IPS DF 4.7 (cell line): ENCODE results near the gene SCAP.
"Not testable (repeated sequence)": the region's sequence is repeated elsewhere in the genome, so short reads cannot be mapped to it uniquely, and the experiment has no call there.

Source experiments
- DNase-seq: peaks from one replicate; pipeline ENCODE4 v3.0.0-alpha.2; 2013; ENCODE audit warnings: low spot score; ENCODE audit errors: extremely low read depth

SCAP gene

DNA sequence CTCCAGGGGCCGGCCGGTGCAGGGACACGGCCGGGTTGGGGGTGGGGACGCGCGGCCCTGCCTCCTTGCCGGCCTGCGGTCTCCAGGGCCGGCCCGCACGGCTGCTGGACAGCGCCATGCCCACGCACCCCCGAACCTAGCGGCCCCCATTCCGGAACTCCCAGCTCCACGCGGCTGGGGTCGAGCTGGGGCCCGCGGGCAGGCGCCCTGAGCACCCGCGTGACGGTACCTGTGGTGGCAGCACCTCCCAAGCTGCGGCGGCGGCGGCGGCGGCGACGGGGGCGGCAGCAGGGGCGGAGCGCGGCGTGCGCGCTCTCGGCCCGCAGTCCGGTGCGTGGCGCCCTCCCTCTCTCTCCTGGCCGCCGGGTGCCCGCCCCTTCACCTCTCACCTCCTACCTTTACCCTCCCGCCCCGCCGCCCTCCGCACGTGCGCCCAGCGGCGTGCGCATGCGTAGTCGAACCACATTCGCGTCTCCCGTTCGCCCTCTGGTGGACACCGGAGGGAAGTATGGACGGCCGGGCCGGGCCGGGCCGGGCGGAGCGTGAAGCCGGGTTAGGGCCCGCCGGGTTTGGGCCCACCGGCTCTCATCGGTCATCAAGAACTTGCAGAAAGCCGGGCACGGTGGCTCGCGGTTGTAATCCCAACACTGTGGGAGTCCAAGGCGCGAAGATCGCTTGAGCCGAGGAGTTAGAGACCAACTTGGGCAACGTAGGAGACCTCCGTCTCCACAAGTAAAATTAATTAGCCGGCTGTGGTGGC is at the start of gene SCAP:
SCAP (minus strand) TSS at position 372 of the 760 bp plus-strand sequence. CDS start 32,948 bp downstream, outside the sequence.
- DNase-seq: no peak

DNA sequence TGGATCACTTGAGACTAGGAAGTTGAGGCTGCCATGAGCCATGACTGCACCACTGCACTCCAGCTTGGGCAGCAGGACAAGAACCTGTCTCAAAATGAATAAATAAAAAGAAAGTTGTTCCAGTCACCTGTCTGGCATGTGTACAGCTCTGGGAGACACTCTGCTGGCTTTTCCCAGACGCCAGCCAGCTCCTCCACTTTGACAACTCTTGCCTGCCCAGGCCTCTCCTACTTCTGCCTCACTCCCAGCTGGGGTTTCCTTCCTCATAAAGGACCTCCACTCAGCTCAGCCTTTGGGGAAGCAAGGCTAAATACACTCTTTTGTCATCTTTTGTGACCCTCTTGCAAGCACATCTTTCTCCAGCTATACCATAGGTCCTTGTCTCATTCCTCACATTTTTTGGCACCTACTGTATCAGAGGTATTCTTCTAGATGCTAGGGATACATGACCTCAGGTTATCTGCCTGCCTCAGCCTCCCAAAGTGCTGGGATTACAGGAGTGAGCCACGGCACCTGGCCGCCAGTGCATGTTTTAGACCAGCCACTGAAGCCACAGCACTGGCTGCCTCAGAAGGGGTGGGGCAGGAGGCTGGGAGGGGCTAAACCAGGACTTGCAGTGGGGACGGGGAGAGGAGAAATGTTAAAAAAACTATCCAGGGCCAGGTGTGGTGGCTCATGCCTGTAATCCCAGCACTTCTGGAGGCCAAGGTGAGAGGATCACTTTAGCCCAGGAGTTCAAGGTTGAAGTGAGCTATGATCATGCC is 47.8 kb upstream of the SCAP start:
- DNase-seq: no peak

- DNase-seq: peak; percentile 87
These were observed 46.6 kb upstream of the SCAP start for GRCh38 chr3:47522082-47522987.

GRCh38 chr3:47520756-47521155 is 45.0 kb upstream of the SCAP start:
- DNase-seq: no peak

DNA sequence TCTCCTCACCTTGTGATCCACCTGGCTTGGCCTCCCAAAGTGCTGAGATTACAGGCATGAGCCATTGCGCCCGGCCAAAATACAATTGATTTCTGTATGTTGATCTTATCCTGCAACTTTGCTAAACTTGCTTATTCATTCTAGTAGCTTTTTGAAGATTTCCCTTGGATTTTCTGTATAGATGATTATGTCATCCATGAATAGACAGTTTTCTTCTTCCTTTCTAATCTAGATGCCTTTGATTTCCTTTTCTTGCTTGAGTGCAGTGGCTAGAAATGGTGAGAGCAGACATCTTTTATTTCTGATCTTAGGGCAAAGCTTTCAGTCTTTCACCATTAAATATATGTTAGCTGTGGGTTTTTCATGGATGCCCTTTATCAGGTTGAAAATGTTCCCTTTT is 42.2 kb upstream of the SCAP start:
- no peak for DNase-seq

DNA sequence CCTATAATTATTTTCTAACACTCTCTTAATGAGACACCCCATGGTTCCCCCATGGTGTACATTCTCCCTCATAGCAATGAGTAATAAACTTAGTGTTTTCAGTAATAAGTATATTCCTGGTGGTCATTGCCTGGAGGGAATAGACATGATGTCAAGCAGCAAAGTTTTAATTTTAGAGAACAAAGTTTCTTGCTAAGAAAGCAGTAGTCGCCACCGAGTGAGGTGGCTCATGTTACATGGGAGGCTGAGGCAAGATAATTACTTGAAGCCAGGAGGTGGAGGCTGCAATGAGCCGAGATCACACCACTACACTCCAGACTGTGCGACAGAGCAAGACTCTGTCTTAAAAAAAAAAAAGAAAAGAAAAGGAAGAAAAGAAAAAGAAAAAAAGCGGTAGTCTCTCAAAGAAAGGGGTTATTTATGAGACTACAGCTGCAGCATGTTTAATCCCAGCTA is 40.2 kb upstream of the SCAP start:
- no peak for DNase-seq

GRCh38 chr3:47515100-47515499 is 39.4 kb upstream of the SCAP start:
- DNase-seq: no peak

- peak; percentile 75 for DNase-seq
These were observed 37.6 kb upstream of the SCAP start, which contains the start of gene ELP6 for GRCh38 chr3:47513125-47513929. ELP6 (minus strand) TSS chr3:47513712; CDS start chr3:47513590, 122 bp downstream.

DNA sequence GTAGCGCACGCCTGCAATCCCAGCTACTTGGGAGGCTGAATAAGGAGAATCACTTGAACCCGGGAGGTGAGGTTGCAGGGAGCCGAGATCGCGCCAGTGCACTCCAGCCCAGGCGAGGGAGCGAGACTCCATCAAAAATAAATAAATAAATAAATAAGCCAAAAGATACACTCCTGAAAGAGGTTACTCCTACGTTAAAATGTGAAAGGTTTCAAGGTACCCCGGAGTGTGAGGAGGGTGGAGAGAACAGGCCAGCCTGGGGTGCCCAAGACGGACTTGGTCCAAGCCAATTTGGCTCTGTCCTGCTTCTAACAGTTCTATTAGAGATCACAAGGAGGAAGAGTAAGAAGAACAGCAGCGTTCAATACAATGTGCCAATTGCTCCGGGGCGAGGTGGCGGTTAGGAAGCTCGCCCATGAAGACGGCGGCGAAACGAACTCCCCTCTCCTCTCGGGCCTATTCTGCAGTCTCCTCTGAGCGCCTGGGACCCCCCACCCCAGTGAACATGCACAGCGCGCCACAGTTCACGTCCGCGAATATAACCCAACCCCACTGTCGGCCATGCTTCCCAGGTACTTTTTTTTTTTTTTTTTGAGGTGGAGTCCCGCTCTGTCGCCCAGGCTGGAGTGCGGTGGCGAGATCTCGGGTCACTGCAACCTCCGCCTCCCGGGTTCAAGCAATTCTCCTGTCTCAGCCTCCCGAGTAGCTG is 36.8 kb upstream of the SCAP start:
- no peak for DNase-seq

DNA sequence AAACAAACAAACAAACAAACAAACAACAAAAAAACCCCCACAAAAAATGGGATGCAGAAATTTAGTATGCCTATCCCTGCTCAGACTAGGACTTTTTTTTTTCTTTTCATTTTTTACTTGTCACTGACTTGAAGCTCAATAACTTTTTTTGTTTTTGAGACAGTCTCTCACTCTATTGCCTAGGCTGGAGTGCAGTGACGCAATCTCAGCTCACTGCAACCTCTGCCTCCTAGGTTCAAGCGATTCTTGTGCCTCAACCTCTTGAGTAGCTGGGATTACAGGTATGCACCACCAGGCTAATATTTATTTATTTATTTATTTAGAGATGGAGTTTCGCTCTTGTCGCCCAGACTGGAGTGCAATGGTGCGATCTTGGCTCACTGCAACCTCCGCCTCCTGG is 29.5 kb upstream of the SCAP start:
- not testable (repeated sequence) for DNase-seq

DNA sequence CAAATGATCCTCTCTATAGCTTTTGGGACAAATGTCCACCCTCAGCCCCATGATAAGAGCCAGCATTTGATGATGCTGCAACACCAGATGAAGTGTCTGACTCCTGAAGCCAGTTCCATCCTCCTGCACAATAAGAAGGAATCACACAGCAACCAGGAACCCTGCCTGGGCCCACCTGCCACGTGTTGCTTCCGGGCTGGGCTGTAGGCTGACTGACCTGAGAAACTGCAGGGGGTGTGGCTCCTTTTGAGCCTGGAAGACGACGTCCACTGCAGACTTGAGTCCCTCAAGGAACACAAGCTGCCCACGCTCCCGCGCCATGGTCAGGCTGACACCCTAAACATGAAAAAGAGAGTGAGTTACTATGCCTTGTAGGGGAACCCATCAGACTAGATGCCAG is 28.4 kb upstream of the SCAP start:
- DNase-seq: no peak

DNA sequence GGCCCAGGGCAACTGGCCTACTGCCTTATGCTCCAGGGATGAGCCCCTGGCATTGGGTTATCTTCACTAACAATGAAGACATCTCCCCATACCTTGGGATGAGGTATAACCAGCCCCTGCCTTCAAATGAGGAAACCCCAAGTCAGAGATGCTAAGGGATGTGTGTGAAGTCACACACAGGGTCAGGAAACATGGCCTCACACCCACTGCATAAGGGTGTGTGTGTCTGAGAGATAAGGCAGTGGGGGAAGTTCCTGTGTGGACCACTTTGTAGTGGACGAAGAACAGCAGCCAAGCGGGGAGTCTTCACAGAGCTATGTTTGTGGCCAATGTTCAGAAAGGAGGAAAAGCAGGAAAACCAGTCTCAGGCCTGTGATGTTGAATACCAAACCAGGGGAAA is 27.3 kb upstream of the SCAP start:
- DNase-seq: no peak

DNA sequence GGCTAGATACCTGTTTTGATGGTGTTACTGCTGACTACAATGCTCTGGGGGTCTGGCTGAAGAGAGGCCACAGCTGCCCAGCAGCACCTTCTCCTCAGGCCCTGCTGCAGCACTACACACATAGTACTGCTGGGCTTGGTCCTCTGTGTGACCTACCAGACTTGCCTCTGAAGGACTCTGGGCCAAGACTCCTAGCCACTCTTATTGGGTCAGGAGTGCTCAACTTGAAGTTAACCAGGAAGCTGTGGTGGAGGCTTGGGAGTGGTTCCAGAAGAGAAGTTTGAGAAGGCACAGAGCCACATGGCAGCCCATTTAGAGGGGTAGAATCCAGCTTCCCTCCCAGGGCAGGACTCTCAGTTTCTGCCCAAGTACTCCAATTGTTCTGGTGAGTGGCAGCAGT is 21.2 kb upstream of the SCAP start:
- no peak for DNase-seq

DNA sequence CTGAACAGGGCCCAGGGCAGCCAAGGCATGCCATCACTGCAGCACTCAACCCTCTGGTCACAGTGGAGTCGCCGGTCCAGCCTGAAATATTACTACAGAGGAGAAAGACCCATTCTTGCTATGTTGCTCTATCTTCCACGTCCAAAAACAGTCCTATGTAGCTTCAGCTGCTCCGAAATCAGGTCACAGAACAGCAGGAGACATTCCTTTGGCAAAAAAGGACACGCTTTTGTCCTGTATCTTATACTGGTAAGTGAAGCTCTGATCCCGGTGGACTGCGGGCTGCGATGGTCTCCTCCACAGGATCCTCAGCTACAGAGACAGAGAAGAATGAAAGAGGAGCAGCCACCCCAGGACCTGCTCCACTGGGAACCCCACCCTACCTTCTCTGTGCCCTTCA is 20.1 kb upstream of the SCAP start:
- DNase-seq: no peak

DNA sequence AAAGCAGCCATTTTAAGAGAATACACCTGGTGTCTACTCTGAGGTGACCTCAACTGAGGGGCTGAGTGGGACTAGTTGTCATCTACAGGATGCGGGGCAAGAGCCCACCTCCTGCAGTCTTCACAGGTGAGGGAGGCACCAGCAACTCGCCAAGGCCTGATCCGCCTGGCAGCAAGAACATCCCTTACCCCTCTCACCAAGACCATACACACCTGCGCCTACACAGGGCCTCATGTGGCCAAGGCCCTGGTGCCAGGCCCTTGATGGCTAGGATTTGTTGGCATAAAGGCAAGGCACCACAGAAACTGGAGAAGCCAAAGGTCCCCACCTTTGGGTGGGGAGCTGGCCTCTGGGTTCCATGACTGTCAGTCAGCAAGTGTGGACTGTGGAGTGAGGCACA is 19.4 kb upstream of the SCAP start:
- DNase-seq: no peak

GRCh38 chr3:47491777-47492176 is 16.0 kb upstream of the SCAP start:
- DNase-seq: no peak

GRCh38 chr3:47491186-47491585 is 15.4 kb upstream of the SCAP start:
- no peak for DNase-seq

GRCh38 chr3:47487265-47487664 is 11.5 kb upstream of the SCAP start:
- no peak for DNase-seq

DNA sequence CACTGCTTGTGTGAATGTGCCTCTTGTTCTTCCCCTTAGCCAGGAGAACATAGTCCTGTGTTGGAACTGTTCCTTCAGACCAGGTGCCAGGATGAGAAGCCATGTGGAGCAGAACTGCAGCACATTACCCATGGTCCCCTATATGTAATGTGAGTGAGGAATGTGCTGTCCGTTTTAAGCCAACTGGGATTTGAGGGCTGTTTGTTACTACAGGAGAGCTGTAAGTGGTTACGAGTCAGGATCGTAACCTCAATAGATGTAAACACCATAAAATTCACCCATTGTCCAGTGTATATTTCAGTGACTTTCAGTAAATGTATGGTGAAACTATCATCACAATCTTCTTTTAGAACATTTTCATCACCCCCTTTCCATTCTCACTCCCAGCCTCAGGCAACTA is 10.1 kb upstream of the SCAP start:
- DNase-seq: no peak

GRCh38 chr3:47482366-47482765 is 6.6 kb upstream of the SCAP start:
- no peak for DNase-seq
